Activated CD8-positive, alpha-beta T cell treated with anti-CD3 and anti-CD28 coated beads for 36 hours (primary cell): ENCODE data around the gene NINL. TPM values are rescaled to one million over a fixed set of nuclear protein-coding genes. Genes with fewer than 3 reads are reported as not detected.

Experiments used
- ATAC-seq: fragments of 200-7000 bp; cut with Tn5 transposase; one replicate; pipeline ENCODE4 v1.10.0; 2021; ENCODE audit warnings: mild to moderate bottlenecking, moderate library complexity
- CTCF ChIA-PET: fragments of 350-600 bp; sonication (Branson Sonifier 250); formaldehyde crosslinking; loops from one replicate; lab custom pipeline; 2021; ENCODE audit warnings: antibody characterized with exemption; lab: Charles Lee
- POLR2A ChIA-PET: fragments of 350-600 bp; sonication (Branson Sonifier 250); formaldehyde crosslinking; loops from one replicate; lab custom pipeline; 2021; ENCODE audit warnings: antibody characterized with exemption; lab: Charles Lee
- DNase-seq: peaks from one replicate; pipeline ENCODE4 v3.0.0-alpha.2; 2020
- H3K27ac Mint-ChIP-seq: one replicate; pipeline ENCODE4 v1.8.0; 2021; ENCODE audit warnings: mild to moderate bottlenecking, mixed read lengths
- H3K27me3 Mint-ChIP-seq: one replicate; pipeline ENCODE4 v1.8.0; 2021; ENCODE audit warnings: mixed read lengths
- H3K36me3 Mint-ChIP-seq: one replicate; pipeline ENCODE4 v1.8.0; 2021; ENCODE audit warnings: low read depth, mixed read lengths
- H3K4me1 Mint-ChIP-seq: one replicate; pipeline ENCODE4 v1.8.0; 2021; ENCODE audit warnings: low read depth, mixed read lengths
- H3K4me3 Mint-ChIP-seq: one replicate; pipeline ENCODE4 v1.8.0; 2021; ENCODE audit warnings: mild to moderate bottlenecking, moderate library complexity, mixed read lengths
- H3K9me3 Mint-ChIP-seq: one replicate; pipeline ENCODE4 v1.8.0; 2021; ENCODE audit warnings: mixed read lengths
- CTCF ChIP-seq: fragments of 200-600 bp; IDR thresholded peaks from one replicate; pipeline ENCODE4 v1.8.0; 2022; ENCODE audit warnings: antibody characterized with exemption, mild to moderate bottlenecking
- intact Hi-C: fragments of 100-400 bp; cut with micrococcal nuclease; formaldehyde crosslinking; loops from one replicate; pipeline ENCODE4 v1.10.0; 2022
- total RNA-seq, 2 experiments: library from RNA; stranded (reverse); gene quantifications; one replicate each; pipeline ENCODE4 v1.2.3, GENCODE V29; 2021

NINL gene
- total RNA-seq, 2 experiments from 2014 or later: 2.3 to 4.1 TPM

- no peaks in the 10 kb centered on the region for H3K27me3 Mint-ChIP-seq
- no peaks in the 10 kb centered on the region for H3K9me3 Mint-ChIP-seq
- intact Hi-C loops: no loop called here
- TF ChIP-seq CTCF: no peak
- CTCF ChIA-PET: no interaction called here
- POLR2A ChIA-PET: no interaction called here
- no peaks in the 10 kb centered on the region for H3K4me1 Mint-ChIP-seq
- DNase-seq: no peak
- peaks cover under 1% of the 10 kb centered on the region for H3K36me3 Mint-ChIP-seq
- H3K27ac Mint-ChIP-seq: no peak overlapping the region
- no peak for ATAC-seq
- H3K4me3 Mint-ChIP-seq: no peak overlapping the region
Observed at GRCh38 chr20:25454153-25454900, 131.0 kb downstream of the NINL start.

- DNase-seq: no peak
- no peaks in the 10 kb centered on the region for H3K27me3 Mint-ChIP-seq
- ChIA-PET CTCF (no interaction called here), POLR2A (no interaction called here)
- intact Hi-C loops: no loop called here
- H3K9me3 Mint-ChIP-seq: no peaks in the 10 kb centered on the region
- no peaks in the 10 kb centered on the region for H3K4me1 Mint-ChIP-seq
- no peak for TF ChIP-seq CTCF
- peaks cover 12% of the 10 kb centered on the region for H3K36me3 Mint-ChIP-seq
- ATAC-seq: no peak
- no peak overlapping the region for H3K27ac Mint-ChIP-seq
- no peak overlapping the region for H3K4me3 Mint-ChIP-seq
Observed at GRCh38 chr20:25453035-25453810, 132.1 kb downstream of the NINL start.

DNA sequence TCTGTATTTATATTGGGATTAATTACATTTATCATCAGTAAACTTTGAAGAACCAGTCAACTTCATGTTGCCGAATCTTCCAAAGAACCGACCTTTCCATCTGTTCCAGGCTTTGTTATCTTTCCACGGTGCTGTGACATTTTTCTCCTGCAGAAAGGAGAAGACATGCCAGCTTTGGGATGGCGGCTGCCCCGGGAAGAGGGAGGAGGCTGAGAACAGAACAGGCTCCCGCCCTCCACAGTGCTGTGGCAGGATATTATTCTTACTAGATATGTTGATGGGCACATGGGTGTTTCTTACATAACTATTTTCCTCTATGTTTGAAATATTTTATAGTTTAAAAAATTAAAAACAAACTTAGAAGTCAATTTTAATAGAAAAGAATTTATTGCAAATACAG lies 133.0 kb downstream of the NINL start:
- ChIA-PET CTCF (no interaction called here), POLR2A (no interaction called here)
- Mint-ChIP-seq H3K27ac (no peak overlapping the region), H3K4me3 (no peak overlapping the region), H3K36me3 (peaks cover 20% of the 10 kb centered on the region), H3K4me1 (no peaks in the 10 kb centered on the region), H3K27me3 (no peaks in the 10 kb centered on the region), H3K9me3 (no peaks in the 10 kb centered on the region)
- intact Hi-C loops: no loop called here
- DNase-seq: no peak
- no peak for TF ChIP-seq CTCF
- ATAC-seq: no peak

- no peak for DNase-seq
- ChIA-PET CTCF (no interaction called here), POLR2A (no interaction called here)
- no peak overlapping the region for H3K27ac Mint-ChIP-seq
- H3K27me3 Mint-ChIP-seq: no peaks in the 10 kb centered on the region
- no peak for ATAC-seq
- H3K36me3 Mint-ChIP-seq: peaks cover 43% of the 10 kb centered on the region
- H3K4me1 Mint-ChIP-seq: no peaks in the 10 kb centered on the region
- H3K4me3 Mint-ChIP-seq: no peak overlapping the region
- no peaks in the 10 kb centered on the region for H3K9me3 Mint-ChIP-seq
- intact Hi-C loops: no loop called here
- TF ChIP-seq CTCF: no peak
Observed at GRCh38 chr20:25447671-25448070, 137.7 kb downstream of the NINL start.

DNA sequence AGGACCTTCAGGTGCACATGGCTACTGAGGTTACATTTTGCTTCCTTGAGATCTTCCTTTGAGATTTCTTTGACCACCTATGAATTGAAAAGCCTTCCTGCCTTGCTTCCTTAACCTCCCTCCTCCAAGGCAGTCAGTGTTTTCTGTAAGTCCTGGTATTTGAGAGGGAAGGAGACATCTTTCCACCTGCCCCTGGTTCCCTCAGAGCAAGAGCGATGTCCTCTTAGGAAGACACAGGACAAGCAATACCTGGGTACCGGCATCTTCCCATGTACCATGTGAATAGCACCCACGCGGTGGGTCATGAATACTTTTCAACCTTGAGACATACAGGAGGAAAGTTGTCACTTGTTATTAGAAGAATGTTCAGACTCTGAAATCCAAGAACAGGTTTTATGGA lies 140.8 kb downstream of the NINL start:
- ChIA-PET CTCF (no interaction called here), POLR2A (interaction anchor here (0.6 kb wide), 1 partner anchor 81 kb away, joined by 6 read pairs; no protein-coding TSS in a partner anchor)
- ATAC-seq (no peak), DNase-seq (no peak)
- H3K4me1 Mint-ChIP-seq: no peaks in the 10 kb centered on the region
- intact Hi-C loops: no loop called here
- H3K9me3 Mint-ChIP-seq: no peaks in the 10 kb centered on the region
- H3K27me3 Mint-ChIP-seq: no peaks in the 10 kb centered on the region
- no peak for TF ChIP-seq CTCF
- peaks cover 48% of the 10 kb centered on the region for H3K36me3 Mint-ChIP-seq
- H3K27ac Mint-ChIP-seq: no peak overlapping the region
- H3K4me3 Mint-ChIP-seq: no peak overlapping the region
